ENCODE data around the gene SPATS2L.

Gene SPATS2L

GRCh38 chr2:200449149-200449548, 142.7 kb downstream of the SPATS2L start:
- no peak for DNase-seq

DNA sequence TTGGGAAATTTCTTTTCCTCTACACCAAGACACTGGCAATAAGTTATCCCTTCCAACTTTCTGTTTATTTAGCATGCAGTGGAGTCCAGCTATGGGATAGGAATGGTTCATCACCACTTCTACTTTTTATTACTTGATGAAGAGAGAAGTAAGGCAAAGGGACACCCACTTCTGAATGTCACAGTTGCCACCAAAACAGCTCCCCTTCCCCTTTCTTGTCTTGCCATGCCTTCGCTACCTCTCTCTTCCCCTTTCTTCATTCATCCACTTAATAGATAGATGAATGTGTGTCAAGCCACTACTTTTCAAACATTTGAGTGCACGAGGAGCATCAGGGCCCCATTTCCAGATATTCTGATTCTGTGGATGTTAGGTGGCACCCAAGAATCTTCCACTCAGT, 143.8 kb downstream of the SPATS2L start:
- DNase-seq = no peak

DNA sequence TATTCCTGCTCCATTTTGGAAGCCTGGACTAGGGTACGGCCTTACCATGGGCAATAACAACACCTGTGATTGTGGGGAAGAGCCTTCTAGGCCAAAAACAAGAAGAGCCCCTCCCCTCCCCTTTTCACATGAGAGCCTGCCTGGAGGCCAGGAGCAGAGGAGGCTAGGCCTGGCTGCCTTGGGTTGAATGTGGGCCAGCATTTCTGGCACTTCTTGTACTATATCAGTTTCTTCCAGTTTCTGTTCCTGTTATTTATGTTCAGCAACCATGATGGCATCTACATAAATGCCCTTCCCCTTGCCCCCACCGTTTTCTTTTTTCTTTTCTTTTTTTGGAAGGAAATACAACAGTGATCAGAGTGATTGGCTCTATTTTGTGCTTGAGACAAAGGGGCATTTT, 145.0 kb downstream of the SPATS2L start:
- DNase-seq = no peak

- DNase-seq = no peak
These were observed 145.9 kb downstream of the SPATS2L start for GRCh38 chr2:200452377-200452776.

- DNase-seq = no peak
These were observed 146.8 kb downstream of the SPATS2L start for GRCh38 chr2:200453142-200453852.

- DNase-seq = no peak
These were observed 147.5 kb downstream of the SPATS2L start for GRCh38 chr2:200453853-200454534.

DNA sequence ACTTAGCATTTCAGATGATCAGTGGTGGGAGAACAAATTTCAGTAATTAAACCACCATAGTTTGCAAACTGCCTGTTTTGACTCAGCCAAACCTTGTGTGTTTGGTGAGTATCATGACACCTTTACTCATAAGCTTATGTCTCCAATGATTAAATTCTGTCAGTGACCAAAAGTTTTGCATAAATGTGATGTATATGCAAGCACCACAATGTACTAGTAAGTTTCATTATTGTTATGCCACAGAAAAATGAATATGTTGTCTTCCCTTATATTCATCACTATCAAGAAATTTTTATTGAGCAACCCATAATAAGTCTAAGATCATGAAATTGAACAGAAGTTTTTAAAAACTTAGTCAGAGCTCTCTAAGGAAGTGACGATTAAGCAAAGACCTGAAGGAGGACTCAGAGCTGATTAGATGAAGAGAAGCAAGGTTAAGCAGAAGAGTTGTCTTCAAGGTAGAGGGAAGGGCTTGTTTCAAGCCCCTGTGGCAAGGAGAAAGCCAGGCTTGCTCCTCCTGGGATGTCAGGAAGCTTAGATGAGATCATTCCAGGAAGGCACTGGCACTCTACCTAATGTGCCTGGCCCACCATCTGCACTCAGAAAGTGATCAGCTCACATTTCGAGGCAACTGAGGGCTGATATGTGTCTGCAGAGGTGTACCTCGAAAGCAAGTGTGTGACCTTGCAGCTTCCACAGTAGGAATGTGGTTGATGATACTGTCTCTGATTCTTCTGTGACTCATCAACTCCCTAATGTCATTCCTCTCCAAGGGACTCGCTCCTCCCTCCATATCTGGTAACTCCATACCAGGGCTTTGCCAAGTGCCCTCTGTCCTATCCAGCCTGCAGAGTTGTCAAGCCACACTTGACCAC, 148.7 kb downstream of the SPATS2L start:
- DNase-seq = peak; percentile 26

DNA sequence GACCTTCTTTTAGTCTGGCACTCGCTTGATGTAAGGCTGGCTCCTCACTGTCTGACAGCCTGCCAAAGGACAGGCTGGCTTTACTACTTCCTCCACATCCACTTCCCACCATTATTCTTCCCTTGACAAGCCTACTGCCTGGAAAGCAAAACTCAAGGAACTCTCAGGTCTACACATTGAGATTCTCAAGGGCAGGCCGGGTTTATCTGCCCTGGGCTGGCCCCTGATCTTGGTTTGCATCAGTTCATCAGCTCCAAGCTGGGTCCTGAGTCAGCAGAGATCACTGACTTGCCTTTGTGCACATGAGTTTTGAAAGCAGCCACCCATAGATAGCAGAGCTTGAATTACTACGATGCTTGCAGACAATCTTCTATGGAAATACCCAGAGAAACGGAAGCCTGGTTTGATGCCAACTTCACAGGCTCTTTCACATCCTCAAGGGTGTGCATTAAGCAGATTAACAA, 149.5 kb downstream of the SPATS2L start:
- DNase-seq = peak; percentile 70

- no peak for DNase-seq
These were observed 150.1 kb downstream of the SPATS2L start for GRCh38 chr2:200456567-200456966.

DNA sequence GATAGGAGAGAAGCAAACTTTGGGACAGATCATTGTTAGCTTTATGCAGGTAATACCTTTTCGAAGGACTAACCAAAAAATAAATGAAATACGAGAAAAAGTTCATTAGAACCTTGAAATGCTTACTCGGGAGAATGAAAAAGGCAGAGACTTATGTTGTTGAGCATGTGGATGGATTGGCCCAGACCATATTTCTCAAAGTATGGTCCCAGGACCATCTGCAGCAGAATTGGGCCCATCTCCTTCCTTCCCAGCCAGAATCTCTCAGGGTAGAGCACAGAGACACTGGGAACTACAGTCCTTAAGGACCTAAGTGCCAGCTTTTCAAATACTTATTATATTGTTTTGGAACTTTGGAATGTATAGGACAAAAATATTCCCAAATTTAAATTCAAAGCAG, 152.6 kb downstream of the SPATS2L start:
- no peak for DNase-seq

DNA sequence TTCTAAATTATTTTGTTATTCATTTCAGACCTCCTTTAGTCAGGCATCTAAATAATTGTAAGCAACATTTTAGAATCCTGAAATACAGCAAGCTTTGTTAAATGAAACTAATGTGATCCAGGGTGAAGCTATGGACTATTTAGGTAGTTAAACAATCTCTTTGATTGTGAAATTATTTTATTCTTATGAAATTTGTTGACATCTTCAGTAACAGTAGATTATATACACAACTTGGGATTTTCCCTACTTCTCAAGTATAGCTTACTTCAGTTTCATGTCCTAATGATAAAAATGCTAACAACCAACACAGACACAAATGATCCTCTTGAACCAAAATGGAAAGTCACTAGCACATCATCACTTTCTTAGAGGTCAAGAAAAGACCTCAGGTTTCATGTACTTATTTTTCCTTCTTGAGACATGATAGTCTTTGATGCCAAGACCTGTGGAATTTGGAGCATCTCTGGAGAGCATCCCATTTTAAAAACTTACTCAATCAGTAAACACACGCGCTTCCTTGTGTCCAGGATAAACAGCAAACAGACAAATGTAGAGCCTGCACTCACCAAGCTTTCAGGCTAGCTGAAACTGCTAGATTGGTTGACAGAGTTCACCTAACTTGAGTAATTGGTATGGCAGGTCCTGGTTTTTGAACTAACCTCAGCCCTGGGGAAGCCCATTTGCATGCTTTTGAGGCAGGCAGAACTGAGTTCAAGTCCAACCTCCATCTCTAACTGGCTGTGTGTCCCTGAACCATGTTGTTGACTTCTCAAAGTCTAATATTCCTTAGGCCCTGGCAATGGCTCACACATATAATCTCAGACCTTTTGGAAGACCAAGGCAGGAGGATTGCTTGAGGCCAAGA, 155.6 kb downstream of the SPATS2L start:
- no peak for DNase-seq

GRCh38 chr2:200463452-200463851, 157.0 kb downstream of the SPATS2L start:
- DNase-seq = no peak

DNA sequence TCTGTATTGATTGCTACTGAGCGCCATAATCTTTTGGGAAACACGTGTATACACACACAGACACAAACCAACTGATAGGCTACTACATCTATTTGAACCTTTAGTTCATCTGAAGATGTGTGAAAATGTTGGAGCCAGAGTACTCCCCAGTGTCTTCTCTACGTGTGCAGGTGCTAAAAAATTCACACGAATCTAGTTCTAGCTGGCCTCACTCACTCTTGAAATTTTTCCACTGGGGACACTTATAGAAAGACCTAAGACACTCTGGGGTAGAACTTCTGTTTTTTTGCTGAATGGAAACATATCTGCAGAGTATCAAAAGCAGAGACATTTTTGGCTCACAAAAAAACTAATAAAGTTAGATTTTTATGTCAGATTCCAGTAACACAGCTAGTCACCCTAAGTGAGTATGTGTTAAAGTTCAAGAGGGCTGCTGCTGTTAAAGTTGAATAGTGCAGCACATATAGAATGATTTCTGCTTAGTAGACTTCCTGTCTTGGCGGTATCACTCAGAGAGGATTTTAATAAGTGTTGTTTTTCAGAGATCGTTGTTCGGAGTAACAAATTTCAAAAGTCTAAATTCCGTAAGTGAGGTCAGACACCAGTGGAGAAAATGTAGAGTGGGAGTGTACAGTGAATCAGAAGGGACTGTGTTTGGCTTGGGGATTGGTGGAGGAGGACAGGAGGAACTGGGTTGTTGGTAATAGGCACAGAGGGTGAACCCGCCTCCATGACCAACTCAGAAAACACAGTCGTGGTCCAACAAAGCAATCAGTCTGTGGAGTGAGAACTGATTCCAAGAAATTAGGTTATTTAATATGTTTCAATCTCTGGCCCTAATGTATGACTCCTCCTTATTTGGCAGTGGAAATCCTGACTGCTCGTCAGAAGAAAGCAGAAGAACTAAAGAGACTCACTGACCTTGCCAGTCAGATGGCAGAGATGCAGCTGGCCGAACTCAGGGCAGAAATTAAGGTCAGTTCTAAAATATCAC, 160.2 kb downstream of the SPATS2L start:
- DNase-seq = peak; percentile 68

GRCh38 chr2:200467806-200468681, 161.6 kb downstream of the SPATS2L start:
- DNase-seq = no peak

DNA sequence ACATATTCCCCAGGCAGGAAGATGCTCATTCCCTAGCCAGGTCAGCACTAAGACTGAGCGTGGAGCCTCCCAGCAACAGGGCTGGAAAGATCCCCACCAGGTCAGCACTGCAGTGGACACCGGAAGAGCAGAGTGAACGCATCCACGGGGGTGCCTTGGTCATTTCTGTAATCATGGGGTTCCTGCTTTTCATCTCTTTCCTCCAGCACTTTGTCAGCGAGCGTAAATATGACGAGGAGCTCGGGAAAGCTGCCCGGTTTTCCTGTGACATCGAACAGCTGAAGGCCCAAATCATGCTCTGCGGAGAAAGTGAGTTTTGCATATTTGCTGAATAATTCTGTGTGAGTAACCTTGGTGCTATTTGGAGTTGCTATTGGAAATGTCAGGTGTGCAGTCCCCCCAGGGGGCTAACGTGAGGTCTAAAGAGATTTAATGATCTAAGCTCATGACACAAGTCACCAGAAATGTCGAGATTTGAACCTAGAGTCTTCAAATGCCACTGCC, 163.3 kb downstream of the SPATS2L start:
- DNase-seq = no peak

- DNase-seq = no peak
These were observed 163.7 kb downstream of the SPATS2L start for GRCh38 chr2:200470230-200470629.

GRCh38 chr2:200471324-200471848, 164.9 kb downstream of the SPATS2L start:
- peak; percentile 56 for DNase-seq

DNA sequence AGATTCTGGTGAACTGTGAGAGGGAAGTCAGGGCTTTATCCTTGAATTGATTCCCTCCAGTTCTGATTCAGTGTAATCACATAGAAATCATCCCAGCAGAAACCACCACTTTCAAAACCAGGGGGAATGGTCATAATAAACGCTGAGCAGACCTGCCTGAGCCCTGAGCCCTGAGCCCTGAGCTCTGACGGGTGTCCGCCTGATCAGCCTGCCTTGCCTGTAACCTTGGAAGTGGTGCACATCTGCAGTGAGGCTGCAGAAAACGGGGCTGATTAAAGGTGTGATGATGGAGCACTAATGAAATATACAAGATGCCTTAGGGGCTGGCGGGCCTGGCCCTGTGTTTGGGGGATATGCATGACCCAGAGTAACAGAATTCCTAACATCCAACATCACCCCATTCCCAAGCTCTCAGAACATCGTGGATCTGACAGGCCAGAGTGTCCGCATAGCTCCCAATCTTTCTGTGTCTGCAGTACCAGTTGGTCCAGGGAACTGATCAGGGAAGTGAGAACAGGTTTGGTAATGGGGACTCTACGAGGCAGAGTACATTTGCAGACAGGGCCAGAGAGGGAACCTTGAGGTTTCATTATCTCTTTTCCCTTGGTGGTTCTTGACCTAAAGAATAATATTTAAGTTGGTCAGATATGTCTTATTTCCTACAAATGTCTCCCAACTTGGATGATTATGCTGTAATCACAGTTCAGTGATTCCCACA, 165.6 kb downstream of the SPATS2L start:
- no peak for DNase-seq

Measured in stimulated activated CD4-positive, alpha-beta T cell treated with anti-CD3 and anti-CD28 coated beads, Interleukin-1b, Interleukin-23, amount 100 ng/mL, for 48 hours (primary cell).